H1 (cell line): Measurements from ENCODE around the gene TMPRSS2.

ENCODE experiments used
- POLR2AphosphoS5 ChIP-seq: IDR thresholded peaks from 2 replicates; pipeline ENCODE4 v1.6.1; 2011; ENCODE audit warnings: low read depth, low read length
- RBBP5 ChIP-seq: IDR thresholded peaks from 2 replicates; pipeline ENCODE4 v1.7.1; 2012; ENCODE audit warnings: low read depth, mild to moderate bottlenecking, inconsistent platforms, low read length, moderate library complexity, borderline replicate concordance
- RXRA ChIP-seq: IDR thresholded peaks from 2 replicates; pipeline ENCODE4 v1.6.1; 2011; ENCODE audit warnings: low read depth, mild to moderate bottlenecking, low read length, moderate library complexity; ENCODE audit not compliant: insufficient read depth

DNA sequence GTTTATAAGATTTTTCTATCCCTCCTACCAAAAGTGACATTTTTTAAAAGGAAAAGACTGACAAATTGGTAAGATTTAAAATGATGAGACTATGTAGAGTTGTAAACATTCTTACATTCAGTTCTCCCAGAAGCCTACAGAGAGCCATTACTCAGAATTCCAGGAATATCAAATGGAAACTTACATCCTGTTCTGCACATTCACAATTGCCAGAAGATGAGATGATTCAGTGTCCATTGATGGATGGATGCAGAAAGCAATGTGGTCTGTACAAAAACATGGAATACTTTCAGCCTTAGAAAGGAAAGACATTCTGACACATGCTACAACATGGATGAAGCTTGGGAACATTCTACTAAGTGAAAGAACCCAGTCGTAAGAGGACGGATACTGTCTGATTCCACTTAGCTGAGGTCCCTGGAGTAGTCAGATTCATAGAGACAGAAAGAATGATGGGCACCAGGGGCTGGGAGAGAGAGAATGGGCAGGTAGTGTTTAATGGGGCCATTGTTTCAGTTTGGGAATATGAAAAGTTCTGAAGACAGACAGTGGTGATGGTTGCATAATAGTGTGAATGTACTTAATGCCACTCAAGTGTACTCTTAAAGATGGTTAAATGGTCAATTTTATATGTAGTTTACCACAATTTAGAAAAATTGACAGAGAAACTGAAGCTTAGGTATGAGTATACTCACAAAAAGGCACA is 65.3 kb downstream of the TMPRSS2 start:
- TF ChIP-seq POLR2AphosphoS5 (no peak), RXRA (no peak), RBBP5 (no peak)
